ENCODE measurements around the gene DGKB.

The DGKB gene

GRCh38 chr7:14125998-14126397, 776.6 kb downstream of the DGKB start:
- Histone ChIP-seq H3K9me3 (replicated peaks; ENCODE audit: insufficient read depth, low read length) (no peaks in the 10 kb centered on the region), H3K4me3 (ENCODE audit: low read length) (no peak overlapping the region), H3K27me3 (replicated peaks; ENCODE audit: insufficient read depth, low read length) (no peaks in the 10 kb centered on the region), H3K9ac (ENCODE audit: low read length) (no peak overlapping the region), H2AFZ (ENCODE audit: low read length) (no peak overlapping the region), H4K20me1 (ENCODE audit: insufficient read depth, low read length) (no peaks in the 10 kb centered on the region), H3K4me2 (ENCODE audit: low read depth, low read length) (no peak overlapping the region), H3K4me1 (ENCODE audit: low read length) (no peaks in the 10 kb centered on the region), H3F3A (ENCODE audit: insufficient read depth, low read length) (no peaks in the 10 kb centered on the region), H3K9me2 (replicated peaks; ENCODE audit: insufficient read depth, low read length) (no peaks in the 10 kb centered on the region), H3K79me2 (ENCODE audit: low read length) (no peaks in the 10 kb centered on the region), H3K27ac (ENCODE audit: low read length) (no peak overlapping the region), H3K36me3 (replicated peaks; ENCODE audit: insufficient read depth, low read length) (no peaks in the 10 kb centered on the region)
- no peak for TF ChIP-seq EZH2 (optimal IDR thresholded peaks at IDR 0.05; ENCODE audit: low read depth, low read length)
- no peak for DNase-seq

GRCh38 chr7:14124716-14125115, 777.8 kb downstream of the DGKB start:
- Histone ChIP-seq H3K36me3 (replicated peaks; ENCODE audit: insufficient read depth, low read length) (no peaks in the 10 kb centered on the region), H3K4me1 (ENCODE audit: low read length) (no peaks in the 10 kb centered on the region), H3K9me3 (replicated peaks; ENCODE audit: insufficient read depth, low read length) (no peaks in the 10 kb centered on the region), H3F3A (ENCODE audit: insufficient read depth, low read length) (no peaks in the 10 kb centered on the region), H3K4me2 (ENCODE audit: low read depth, low read length) (no peak overlapping the region), H4K20me1 (ENCODE audit: insufficient read depth, low read length) (no peaks in the 10 kb centered on the region), H3K4me3 (ENCODE audit: low read length) (no peak overlapping the region), H3K9ac (ENCODE audit: low read length) (no peak overlapping the region), H3K27me3 (replicated peaks; ENCODE audit: insufficient read depth, low read length) (no peaks in the 10 kb centered on the region), H3K27ac (ENCODE audit: low read length) (no peak overlapping the region), H3K79me2 (ENCODE audit: low read length) (no peaks in the 10 kb centered on the region), H2AFZ (ENCODE audit: low read length) (no peak overlapping the region), H3K9me2 (replicated peaks; ENCODE audit: insufficient read depth, low read length) (no peaks in the 10 kb centered on the region)
- no peak for DNase-seq
- TF ChIP-seq EZH2phosphoT487 (IDR thresholded peaks at IDR 0.05; ENCODE audit: low read length) (no peak), EZH2 (optimal IDR thresholded peaks at IDR 0.05; ENCODE audit: low read depth, low read length) (no peak), CTCF (IDR thresholded peaks at IDR 0.05; ENCODE audit: low read length) (no peak)

- Histone ChIP-seq H4K20me1 (ENCODE audit: insufficient read depth, low read length) (no peaks in the 10 kb centered on the region), H3K4me2 (ENCODE audit: low read depth, low read length) (no peak overlapping the region), H3K27ac (ENCODE audit: low read length) (no peak overlapping the region), H3K4me3 (ENCODE audit: low read length) (no peak overlapping the region), H3K9me3 (replicated peaks; ENCODE audit: insufficient read depth, low read length) (no peaks in the 10 kb centered on the region), H3K36me3 (replicated peaks; ENCODE audit: insufficient read depth, low read length) (no peaks in the 10 kb centered on the region), H3K9me2 (replicated peaks; ENCODE audit: insufficient read depth, low read length) (no peaks in the 10 kb centered on the region), H3K27me3 (replicated peaks; ENCODE audit: insufficient read depth, low read length) (no peaks in the 10 kb centered on the region), H3K4me1 (ENCODE audit: low read length) (no peaks in the 10 kb centered on the region), H3F3A (ENCODE audit: insufficient read depth, low read length) (no peaks in the 10 kb centered on the region), H3K79me2 (ENCODE audit: low read length) (no peaks in the 10 kb centered on the region), H3K9ac (ENCODE audit: low read length) (no peak overlapping the region), H2AFZ (ENCODE audit: low read length) (no peak overlapping the region)
- no peak for DNase-seq
- TF ChIP-seq EZH2 (optimal IDR thresholded peaks at IDR 0.05; ENCODE audit: low read depth, low read length) (no peak), CTCF (IDR thresholded peaks at IDR 0.05; ENCODE audit: low read length) (no peak), EZH2phosphoT487 (IDR thresholded peaks at IDR 0.05; ENCODE audit: low read length) (no peak)
These were observed 778.6 kb downstream of the DGKB start for GRCh38 chr7:14123923-14124322.

GRCh38 chr7:14115701-14116100, 786.9 kb downstream of the DGKB start:
- no peak overlapping the region for H3K4me3 ChIP-seq (ENCODE audit: low read length)
- no peaks in the 10 kb centered on the region for H3K79me2 ChIP-seq (ENCODE audit: low read length)
- H3K27ac ChIP-seq (ENCODE audit: low read length) = no peak overlapping the region
- no peak for DNase-seq
- no peaks in the 10 kb centered on the region for H3K9me2 ChIP-seq (replicated peaks; ENCODE audit: insufficient read depth, low read length)
- H2AFZ ChIP-seq (ENCODE audit: low read length) = no peak overlapping the region
- no peak overlapping the region for H3K4me2 ChIP-seq (ENCODE audit: low read depth, low read length)
- no peaks in the 10 kb centered on the region for H4K20me1 ChIP-seq (ENCODE audit: insufficient read depth, low read length)
- H3F3A ChIP-seq (ENCODE audit: insufficient read depth, low read length) = no peaks in the 10 kb centered on the region
- no peaks in the 10 kb centered on the region for H3K4me1 ChIP-seq (ENCODE audit: low read length)
- H3K27me3 ChIP-seq (replicated peaks; ENCODE audit: insufficient read depth, low read length) = no peaks in the 10 kb centered on the region
- H3K9me3 ChIP-seq (replicated peaks; ENCODE audit: insufficient read depth, low read length) = no peaks in the 10 kb centered on the region
- H3K9ac ChIP-seq (ENCODE audit: low read length) = no peak overlapping the region
- TF ChIP-seq CTCF (IDR thresholded peaks at IDR 0.05; ENCODE audit: low read length) (no peak), EZH2phosphoT487 (IDR thresholded peaks at IDR 0.05; ENCODE audit: low read length) (no peak), EZH2 (optimal IDR thresholded peaks at IDR 0.05; ENCODE audit: low read depth, low read length) (no peak)
- no peaks in the 10 kb centered on the region for H3K36me3 ChIP-seq (replicated peaks; ENCODE audit: insufficient read depth, low read length)

Measured in MM.1S (cell line).